ENCODE measurements around the gene COL13A1. TPM values are rescaled to one million over a fixed set of nuclear protein-coding genes. Genes with fewer than 3 reads are reported as not detected.

Gene COL13A1
- polyA plus RNA-seq, 1 experiment = 11.9 TPM

DNA sequence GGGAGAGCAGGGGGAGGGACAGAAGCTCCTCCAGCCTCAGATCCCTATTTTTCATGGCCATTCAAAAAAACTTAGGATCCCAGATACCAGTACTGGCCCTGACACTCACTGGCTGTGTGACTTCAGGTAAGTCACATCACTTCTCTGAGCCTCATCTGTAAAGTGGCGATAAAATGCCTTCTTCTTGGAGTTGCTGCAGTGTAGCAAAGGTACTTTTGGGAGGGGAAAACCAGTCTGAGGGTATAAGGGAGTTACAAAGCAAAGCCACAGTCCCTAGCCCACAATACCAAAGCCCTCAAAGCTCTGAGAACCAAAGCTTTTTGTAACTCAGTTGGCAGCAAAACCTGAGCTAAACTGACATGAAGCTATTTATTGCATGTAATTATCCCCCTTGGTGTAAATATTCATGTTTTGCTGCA is 43.4 kb upstream of the COL13A1 start:
- no peak overlapping the region for H3K4me3 ChIP-seq (ENCODE audit: low read depth, low read length)
- TF ChIP-seq, protein P1, sequence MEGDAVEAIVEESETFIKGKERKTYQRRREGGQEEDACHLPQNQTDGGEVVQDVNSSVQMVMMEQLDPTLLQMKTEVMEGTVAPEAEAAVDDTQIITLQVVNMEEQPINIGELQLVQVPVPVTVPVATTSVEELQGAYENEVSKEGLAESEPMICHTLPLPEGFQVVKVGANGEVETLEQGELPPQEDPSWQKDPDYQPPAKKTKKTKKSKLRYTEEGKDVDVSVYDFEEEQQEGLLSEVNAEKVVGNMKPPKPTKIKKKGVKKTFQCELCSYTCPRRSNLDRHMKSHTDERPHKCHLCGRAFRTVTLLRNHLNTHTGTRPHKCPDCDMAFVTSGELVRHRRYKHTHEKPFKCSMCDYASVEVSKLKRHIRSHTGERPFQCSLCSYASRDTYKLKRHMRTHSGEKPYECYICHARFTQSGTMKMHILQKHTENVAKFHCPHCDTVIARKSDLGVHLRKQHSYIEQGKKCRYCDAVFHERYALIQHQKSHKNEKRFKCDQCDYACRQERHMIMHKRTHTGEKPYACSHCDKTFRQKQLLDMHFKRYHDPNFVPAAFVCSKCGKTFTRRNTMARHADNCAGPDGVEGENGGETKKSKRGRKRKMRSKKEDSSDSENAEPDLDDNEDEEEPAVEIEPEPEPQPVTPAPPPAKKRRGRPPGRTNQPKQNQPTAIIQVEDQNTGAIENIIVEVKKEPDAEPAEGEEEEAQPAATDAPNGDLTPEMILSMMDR (IDR thresholded peaks at IDR 0.05; ENCODE audit: insufficient read depth, low read depth, low read length) = no peak
- ChIA-PET POLR2A (interaction anchor here (0.6 kb wide), 1 partner anchor 15 kb away, joined by 3 read pairs; no protein-coding TSS in a partner anchor), CTCF (interaction anchor here (0.6 to 3.1 kb wide), 8 partner anchors 14 to 156 kb away, joined by 3 to 11 read pairs (median 6); partner anchors contain the start of gene COL13A1)
- peaks cover 6% of the 10 kb centered on the region for H3K27me3 ChIP-seq (ENCODE audit: control insufficient read depth, insufficient read depth, low read length)
- DNase-seq (ENCODE audit: low read depth) = no peak
- H3K36me3 ChIP-seq (ENCODE audit: control insufficient read depth, insufficient read depth, low read length) = no peaks in the 10 kb centered on the region

DNA sequence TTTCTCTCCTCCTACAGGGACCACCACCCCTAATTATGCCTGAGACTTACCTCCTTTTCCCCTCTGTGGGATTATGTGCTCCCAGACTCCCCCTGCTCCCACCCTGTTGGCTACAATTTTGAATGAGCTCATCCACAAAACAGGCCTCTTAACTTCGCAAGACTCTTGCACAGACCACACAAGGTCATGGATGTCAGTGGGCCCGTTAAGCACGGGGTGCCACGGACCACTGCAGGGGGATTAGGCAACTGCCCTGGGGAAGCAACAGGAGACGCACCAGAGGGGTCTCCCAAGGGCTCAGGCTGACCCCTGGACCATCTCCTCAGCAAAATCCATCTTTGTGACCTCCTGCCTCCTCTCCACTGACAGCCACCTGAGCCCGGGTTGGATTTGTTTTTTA is 42.1 kb upstream of the COL13A1 start:
- ChIA-PET POLR2A (no interaction called here), CTCF (interaction anchor here (1.3 to 3.1 kb wide), 2 partner anchors 12 to 28 kb away, joined by 3 to 11 read pairs; no protein-coding TSS in a partner anchor)
- no peak for DNase-seq (ENCODE audit: low read depth)
- Histone ChIP-seq H3K4me3 (ENCODE audit: low read depth, low read length) (no peak overlapping the region), H3K27me3 (ENCODE audit: control insufficient read depth, insufficient read depth, low read length) (peaks cover 6% of the 10 kb centered on the region), H3K36me3 (ENCODE audit: control insufficient read depth, insufficient read depth, low read length) (no peaks in the 10 kb centered on the region)
- TF ChIP-seq, protein P1 (IDR thresholded peaks at IDR 0.05; ENCODE audit: insufficient read depth, low read depth, low read length) = no peak

DNA sequence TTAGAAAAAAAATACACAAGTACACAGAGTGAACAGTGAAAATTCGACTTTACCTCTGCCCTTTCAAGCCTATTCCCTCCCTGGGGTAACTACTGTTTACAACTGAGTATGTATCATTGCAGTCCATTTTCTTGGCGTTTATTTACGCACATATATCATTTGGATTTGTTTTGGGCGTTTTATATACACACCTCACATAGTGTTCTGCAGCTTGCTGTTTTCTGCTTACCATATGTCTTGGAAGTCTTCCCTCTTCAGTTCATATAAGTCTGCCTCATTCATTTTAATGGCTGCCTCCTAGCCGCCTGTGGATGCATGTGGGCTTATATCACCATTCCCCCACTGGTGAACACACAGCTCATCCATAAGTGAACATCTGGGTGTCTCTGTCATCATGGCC is 41.6 kb upstream of the COL13A1 start:
- no peak for DNase-seq (ENCODE audit: low read depth)

DNA sequence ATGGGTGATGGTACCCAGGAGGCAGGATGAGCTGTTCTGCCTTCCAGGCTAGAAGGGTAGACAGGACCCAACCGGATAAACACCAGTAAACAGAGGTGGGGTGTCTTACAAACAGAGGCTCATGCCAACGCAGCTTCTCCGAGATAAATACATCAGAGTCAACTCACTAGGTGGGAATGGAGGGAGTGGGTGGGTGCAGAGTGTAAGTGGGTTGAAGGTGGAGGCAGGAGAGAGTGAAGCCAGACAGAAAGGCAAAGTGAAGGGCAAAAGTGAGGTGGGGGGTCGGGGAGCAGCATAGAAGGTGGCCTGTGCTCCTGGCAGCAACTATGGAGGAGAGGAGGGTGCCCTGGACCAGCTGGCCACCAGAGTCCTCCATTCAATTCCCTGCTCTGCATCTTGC is 40.4 kb upstream of the COL13A1 start:
- H3K36me3 ChIP-seq (ENCODE audit: control insufficient read depth, insufficient read depth, low read length) = no peaks in the 10 kb centered on the region
- TF ChIP-seq, protein P1 (IDR thresholded peaks at IDR 0.05; ENCODE audit: insufficient read depth, low read depth, low read length) = no peak
- DNase-seq (ENCODE audit: low read depth) = no peak
- CTCF ChIA-PET = interaction anchor here (1.2 kb wide), 1 partner anchor 18 kb away, joined by 6 read pairs; no protein-coding TSS in a partner anchor
- POLR2A ChIA-PET = no interaction called here
- peaks cover 6% of the 10 kb centered on the region for H3K27me3 ChIP-seq (ENCODE audit: control insufficient read depth, insufficient read depth, low read length)
- H3K4me3 ChIP-seq (ENCODE audit: low read depth, low read length) = no peak overlapping the region

More for the DNA sequence above, 41.6 kb upstream of the COL13A1 start:
- TF ChIP-seq, protein P1 (IDR thresholded peaks at IDR 0.05; ENCODE audit: insufficient read depth, low read depth, low read length) = no peak
- CTCF ChIA-PET = no interaction called here
- Histone ChIP-seq H3K4me3 (ENCODE audit: low read depth, low read length) (no peak overlapping the region), H3K36me3 (ENCODE audit: control insufficient read depth, insufficient read depth, low read length) (no peaks in the 10 kb centered on the region), H3K27me3 (ENCODE audit: control insufficient read depth, insufficient read depth, low read length) (peaks cover 6% of the 10 kb centered on the region)
- POLR2A ChIA-PET = no interaction called here

DNA sequence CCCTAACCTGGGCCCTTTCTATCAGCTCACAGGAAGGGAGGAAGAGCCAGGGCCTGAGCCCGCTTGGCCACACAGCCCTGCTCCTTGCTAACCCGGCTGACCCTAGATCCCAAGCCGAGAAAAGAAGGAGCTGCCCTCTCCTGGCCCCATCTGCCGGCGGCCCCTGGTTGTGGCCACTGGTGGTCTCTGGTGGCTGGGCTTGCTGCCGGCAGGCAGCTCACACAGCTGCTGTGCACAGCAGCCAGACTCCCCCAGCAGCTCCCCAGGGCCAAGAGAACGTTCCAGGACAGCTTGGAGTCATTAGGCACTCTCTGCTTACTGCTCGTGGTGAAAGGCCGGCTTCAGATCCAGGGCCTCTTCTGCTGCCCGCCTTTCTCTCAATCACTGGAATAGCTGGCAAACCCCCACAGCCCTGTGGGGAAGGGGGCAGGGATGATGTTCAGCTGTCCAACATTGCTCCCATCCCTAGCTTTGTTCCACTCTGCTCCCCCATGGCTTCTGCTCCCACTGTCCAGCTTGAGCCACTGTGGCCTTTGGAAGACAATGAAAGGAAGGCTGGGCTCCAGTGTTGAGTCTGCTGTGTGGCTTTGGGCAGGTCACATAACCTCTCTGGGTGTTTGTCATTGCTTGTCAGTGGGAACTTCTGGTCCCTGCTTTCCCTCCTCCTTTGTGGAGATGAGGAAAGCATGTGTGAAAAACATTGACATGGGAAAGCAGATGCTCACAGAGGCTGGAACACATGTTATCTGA is 35.4 kb upstream of the COL13A1 start:
- ChIA-PET POLR2A (no interaction called here), CTCF (interaction anchor here (0.7 to 3.1 kb wide), 7 partner anchors 9 to 192 kb away, joined by 3 to 9 read pairs (median 4); no protein-coding TSS in a partner anchor)
- TF ChIP-seq, protein P1 (IDR thresholded peaks at IDR 0.05; ENCODE audit: insufficient read depth, low read depth, low read length) = no peak
- Histone ChIP-seq H3K4me3 (ENCODE audit: low read depth, low read length) (no peak overlapping the region), H3K27me3 (ENCODE audit: control insufficient read depth, insufficient read depth, low read length) (peaks cover 3% of the 10 kb centered on the region), H3K36me3 (ENCODE audit: control insufficient read depth, insufficient read depth, low read length) (no peaks in the 10 kb centered on the region)
- no peak for DNase-seq (ENCODE audit: low read depth)

Measured in BJ (cell line).